Hippocampal formation (tissue), 2 donors: Measurements from ENCODE around the gene PKD2.

Experiments
- DNase-seq, 2 donors: peaks; one replicate each; lab custom pipeline; 2025; lab: John Stamatoyannopoulos, UW

PKD2 gene

GRCh38 chr4:88007304-88008121 is at the start of gene PKD2:
Gene PKD2 (plus strand): TSS chr4:88007635. CDS start chr4:88007734, 99 bp downstream.
- peak; percentile 86 to 87 for DNase-seq

DNA sequence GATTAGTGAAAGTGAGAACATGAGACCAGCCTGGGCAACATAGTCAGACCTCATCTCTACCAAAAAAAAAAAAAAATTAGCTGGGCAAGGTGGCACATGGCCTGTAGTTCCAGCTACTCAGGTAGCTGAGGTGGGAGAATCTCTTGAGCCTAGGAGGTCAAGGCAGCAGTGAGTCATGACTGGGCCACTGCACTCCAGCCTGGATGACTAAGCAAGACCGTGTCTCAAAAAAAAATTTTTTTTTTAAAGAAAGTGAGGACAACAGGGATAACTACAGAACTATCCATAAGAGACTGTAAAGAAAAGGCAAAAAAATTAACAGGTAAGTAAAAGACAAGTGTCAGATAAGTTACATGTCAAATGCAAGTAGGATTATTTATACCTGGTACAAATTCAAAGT is 45.4 kb upstream of the PKD2 start:
- no peak for DNase-seq

- DNase-seq, result no peak
Measured at GRCh38 chr4:87962398-87963146, 44.9 kb upstream of the PKD2 start.

GRCh38 chr4:87965501-87965975 is 41.9 kb upstream of the PKD2 start:
- no peak for DNase-seq

DNA sequence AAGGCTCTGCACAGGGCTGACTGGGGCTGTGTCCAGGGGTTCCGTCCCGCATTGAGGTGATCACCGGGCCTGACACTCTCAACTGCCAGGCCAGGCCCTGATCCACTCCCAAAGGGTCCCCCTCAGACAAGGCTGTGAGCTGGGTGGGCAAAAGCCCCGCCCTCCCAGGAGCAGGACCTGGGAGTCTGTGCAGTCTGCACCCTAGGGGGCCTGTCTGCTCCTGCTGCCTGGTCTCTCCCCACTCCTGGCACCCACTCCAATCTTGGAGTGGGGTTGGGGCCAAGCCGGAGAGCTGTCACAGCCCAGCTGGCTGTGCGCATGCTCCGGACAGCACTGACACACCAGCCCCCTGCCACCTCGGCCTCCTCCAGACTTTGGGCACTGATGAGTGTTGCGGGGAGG is 41.3 kb upstream of the PKD2 start:
- no peak for DNase-seq

DNA sequence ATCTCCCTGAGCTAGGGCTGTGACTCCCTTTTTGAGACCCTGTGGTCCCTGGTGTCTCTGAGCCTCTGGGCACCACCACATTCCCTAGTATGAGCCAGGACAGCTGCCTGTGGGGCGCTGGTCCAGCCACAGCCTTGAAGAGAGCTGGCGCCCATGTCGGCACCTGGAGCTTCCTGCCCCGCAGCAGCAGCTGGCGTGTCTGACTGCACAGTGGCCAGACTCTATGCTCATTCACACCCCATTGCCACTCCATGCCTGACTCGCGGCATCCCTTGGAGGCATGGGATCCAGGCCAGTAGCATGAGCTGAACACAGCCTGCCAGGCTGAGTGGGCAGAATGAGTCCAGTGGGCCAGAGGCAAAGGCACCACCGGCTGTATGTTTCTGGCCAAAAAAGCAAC is 40.2 kb upstream of the PKD2 start:
- no peak for DNase-seq

DNA sequence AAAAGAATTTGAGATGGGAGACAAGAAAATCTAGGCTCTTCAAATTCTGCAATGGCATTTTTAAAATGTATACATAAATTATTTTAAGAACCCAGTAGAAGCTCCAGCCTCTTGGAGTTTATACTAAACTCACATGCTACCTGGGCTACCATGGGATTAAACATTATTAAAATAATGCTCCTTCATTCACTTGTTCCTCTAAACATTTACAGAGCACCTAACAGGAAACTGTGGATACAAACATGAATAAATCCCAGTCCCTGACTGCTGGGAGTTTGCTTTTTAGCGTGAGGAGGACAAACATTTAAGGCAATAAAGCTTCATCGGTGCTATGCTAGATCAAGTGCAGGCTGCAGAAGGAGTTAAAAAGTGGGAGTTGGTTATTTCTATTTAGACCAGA is 37.3 kb upstream of the PKD2 start:
- DNase-seq, result no peak

GRCh38 chr4:87971866-87972265 is 35.6 kb upstream of the PKD2 start:
- no peak for DNase-seq

- DNase-seq, result peak; percentile 38 to 79
Measured at GRCh38 chr4:87973283-87974169, 33.9 kb upstream of the PKD2 start.

DNA sequence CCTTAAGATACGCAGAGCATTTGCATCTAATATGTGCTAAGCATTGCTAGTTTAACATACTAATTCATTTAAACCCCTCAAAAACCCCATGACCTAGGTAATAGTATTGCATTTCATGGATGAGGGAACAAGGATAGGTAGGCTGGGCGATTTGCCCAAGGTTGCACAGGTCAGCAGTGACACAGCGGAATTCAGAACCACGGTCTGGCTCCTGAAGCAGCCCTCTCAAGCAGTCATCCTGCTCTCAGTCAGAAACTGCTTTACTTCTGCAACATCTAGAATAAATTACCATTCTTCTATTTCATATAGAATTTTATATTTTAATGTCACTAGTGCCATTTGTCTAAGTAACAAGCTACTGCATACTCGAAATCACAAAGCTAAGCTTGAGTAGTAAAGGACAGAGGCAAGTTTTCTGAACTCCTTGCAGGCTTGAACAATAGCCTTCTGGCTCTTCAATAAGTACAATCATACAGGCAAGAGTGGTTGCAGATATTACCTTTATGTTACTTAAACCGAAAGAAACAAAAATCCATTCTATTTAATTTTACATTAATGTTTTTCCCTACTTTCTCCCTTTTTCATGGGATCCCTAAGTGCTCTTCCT is 32.5 kb upstream of the PKD2 start:
- DNase-seq, result peak in 1 of 2 donors; percentile 25

DNA sequence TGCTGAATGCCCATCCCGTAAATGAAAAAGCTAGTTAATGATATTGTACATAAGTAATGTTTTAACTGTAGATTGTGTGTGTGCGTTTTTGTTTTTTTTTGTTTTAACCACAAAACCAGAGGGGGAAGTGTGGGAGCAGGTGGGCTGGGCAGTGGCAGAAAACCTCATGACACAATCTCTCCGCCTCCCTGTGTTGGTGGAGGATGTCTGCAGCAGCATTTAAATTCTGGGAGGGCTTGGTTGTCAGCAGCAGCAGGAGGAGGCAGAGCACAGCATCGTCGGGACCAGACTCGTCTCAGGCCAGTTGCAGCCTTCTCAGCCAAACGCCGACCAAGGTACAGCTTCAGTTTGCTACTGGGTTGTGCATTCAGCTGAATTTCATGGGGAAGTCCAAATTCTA is 32.0 kb upstream of the PKD2 start, which contains the start of gene SPP1:
Gene SPP1 (plus strand): TSS at position 249 of the 400 bp plus-strand sequence. CDS start 1,182 bp downstream, outside the sequence.
- peak; percentile 78 to 79 for DNase-seq

GRCh38 chr4:87977521-87978278 is 29.7 kb upstream of the PKD2 start:
- DNase-seq, result peak; percentile 51 to 88

GRCh38 chr4:87978681-87979080 is 28.8 kb upstream of the PKD2 start:
- DNase-seq, result peak in 1 of 2 donors; percentile 7

DNA sequence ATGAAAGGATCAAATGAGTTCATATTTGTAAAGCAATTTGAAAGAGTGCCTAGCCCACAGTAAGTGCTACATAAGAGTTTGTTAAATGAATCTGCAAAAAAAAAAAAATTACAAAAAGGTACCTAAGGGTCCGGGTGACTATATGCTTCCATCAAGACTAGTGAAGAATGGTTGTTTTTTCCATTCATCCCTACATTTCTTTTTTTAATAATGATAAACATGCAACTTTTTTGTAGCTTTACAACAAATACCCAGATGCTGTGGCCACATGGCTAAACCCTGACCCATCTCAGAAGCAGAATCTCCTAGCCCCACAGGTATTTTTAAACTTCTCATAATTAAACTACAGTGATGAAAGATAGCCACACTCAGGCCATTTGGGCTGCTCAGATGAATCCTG is 27.6 kb upstream of the PKD2 start:
- no peak for DNase-seq

DNA sequence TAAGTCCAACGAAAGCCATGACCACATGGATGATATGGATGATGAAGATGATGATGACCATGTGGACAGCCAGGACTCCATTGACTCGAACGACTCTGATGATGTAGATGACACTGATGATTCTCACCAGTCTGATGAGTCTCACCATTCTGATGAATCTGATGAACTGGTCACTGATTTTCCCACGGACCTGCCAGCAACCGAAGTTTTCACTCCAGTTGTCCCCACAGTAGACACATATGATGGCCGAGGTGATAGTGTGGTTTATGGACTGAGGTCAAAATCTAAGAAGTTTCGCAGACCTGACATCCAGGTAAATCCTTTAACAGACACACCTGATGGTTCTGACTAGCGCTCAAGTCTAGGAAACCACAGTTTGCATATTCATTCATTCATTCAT is 25.9 kb upstream of the PKD2 start:
- no peak for DNase-seq

DNA sequence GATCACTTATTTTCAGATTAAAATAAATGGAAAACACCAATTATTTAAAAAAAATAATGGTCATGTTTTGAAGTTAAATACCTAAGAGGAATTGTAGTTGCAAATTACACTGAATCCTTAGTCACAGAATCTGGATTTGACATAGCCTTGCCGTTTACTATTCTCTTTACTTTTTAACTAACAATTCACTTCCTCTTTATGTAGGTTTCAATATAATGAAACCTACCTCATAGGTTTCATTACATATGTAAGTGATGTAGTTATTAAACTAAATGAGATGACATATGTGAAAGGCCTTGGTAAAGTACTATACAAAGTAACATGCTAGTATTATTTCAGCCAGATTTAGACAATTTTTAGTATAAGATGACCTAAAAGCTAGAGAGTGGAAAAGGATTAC is 25.4 kb upstream of the PKD2 start:
- no peak for DNase-seq

- no peak for DNase-seq
Measured at GRCh38 chr4:87982446-87983010, 24.9 kb upstream of the PKD2 start.

GRCh38 chr4:87983996-87984395 is 23.4 kb upstream of the PKD2 start:
- no peak for DNase-seq

GRCh38 chr4:87985097-87985886 is 22.1 kb upstream of the PKD2 start:
- DNase-seq, result peak; percentile 80 to 84

GRCh38 chr4:87985887-87986200 is 21.6 kb upstream of the PKD2 start:
- no peak for DNase-seq
